ENCODE measurements around the gene CDH8. TPM values are rescaled to one million over a fixed set of nuclear protein-coding genes. Genes with fewer than 3 reads are reported as not detected.
"Not testable (repeated sequence)": the region's sequence is repeated elsewhere in the genome, so short reads cannot be mapped to it uniquely, and the experiment has no call there.

CDH8 gene
- total RNA-seq, 1 donor from 2014 or later, result not detected

GRCh38 chr16:61936522-61936921, 99.7 kb downstream of the CDH8 start:
- DNase-seq (ENCODE audit: low spot score in 2 of 2), result no peak
- intact Hi-C loops (cut with DNase I), result no loop called here
- TF ChIP-seq, protein P1, sequence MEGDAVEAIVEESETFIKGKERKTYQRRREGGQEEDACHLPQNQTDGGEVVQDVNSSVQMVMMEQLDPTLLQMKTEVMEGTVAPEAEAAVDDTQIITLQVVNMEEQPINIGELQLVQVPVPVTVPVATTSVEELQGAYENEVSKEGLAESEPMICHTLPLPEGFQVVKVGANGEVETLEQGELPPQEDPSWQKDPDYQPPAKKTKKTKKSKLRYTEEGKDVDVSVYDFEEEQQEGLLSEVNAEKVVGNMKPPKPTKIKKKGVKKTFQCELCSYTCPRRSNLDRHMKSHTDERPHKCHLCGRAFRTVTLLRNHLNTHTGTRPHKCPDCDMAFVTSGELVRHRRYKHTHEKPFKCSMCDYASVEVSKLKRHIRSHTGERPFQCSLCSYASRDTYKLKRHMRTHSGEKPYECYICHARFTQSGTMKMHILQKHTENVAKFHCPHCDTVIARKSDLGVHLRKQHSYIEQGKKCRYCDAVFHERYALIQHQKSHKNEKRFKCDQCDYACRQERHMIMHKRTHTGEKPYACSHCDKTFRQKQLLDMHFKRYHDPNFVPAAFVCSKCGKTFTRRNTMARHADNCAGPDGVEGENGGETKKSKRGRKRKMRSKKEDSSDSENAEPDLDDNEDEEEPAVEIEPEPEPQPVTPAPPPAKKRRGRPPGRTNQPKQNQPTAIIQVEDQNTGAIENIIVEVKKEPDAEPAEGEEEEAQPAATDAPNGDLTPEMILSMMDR (IDR thresholded peaks at IDR 0.05), result no peak
- no peak overlapping the region for H3K4me3 ChIP-seq
- no peaks in the 10 kb centered on the region for H3K4me1 ChIP-seq
- no peak overlapping the region for H3K27ac ChIP-seq
- H3K9me3 ChIP-seq, result no peaks in the 10 kb centered on the region
- no peaks in the 10 kb centered on the region for H3K27me3 ChIP-seq
- no peaks in the 10 kb centered on the region for H3K36me3 ChIP-seq

GRCh38 chr16:61934601-61935000, 101.6 kb downstream of the CDH8 start:
- intact Hi-C loops (cut with DNase I), result no loop called here

GRCh38 chr16:61929776-61930175, 106.5 kb downstream of the CDH8 start:
- no peaks in the 10 kb centered on the region for H3K36me3 ChIP-seq
- intact Hi-C loops (cut with DNase I), result no loop called here

More at GRCh38 chr16:61934601-61935000, 101.6 kb downstream of the CDH8 start:
- no peak overlapping the region for H3K4me3 ChIP-seq
- TF ChIP-seq, protein P1 (IDR thresholded peaks at IDR 0.05), result no peak
- no peaks in the 10 kb centered on the region for H3K9me3 ChIP-seq
- no peaks in the 10 kb centered on the region for H3K36me3 ChIP-seq
- DNase-seq (ENCODE audit: low spot score in 2 of 2), result no peak
- no peaks in the 10 kb centered on the region for H3K4me1 ChIP-seq
- H3K27ac ChIP-seq, result no peak overlapping the region
- no peaks in the 10 kb centered on the region for H3K27me3 ChIP-seq

DNA sequence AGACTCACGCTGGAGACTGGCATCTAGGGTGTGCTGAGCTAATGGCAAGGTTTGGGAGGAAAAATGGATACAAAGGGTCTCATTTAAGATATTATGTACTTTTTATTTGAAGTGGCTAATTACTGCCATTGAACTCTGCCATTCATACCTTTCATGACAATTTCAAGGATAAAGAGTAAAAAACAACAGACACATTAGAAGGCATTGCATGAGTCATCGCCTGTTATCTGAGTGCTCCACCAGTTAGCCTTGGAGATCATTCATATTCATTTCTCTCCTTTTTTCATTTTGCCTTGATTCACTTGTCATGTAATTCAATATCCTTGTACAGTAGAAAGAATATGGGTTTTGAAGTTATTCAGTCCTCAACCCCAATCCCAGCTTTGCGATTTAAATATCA, 109.5 kb downstream of the CDH8 start:
- Histone ChIP-seq H3K4me1 (no peaks in the 10 kb centered on the region), H3K27me3 (no peaks in the 10 kb centered on the region), H3K9me3 (no peaks in the 10 kb centered on the region), H3K4me3 (no peak overlapping the region), H3K27ac (no peak overlapping the region), H3K36me3 (no peaks in the 10 kb centered on the region)
- no peak for DNase-seq (ENCODE audit: low spot score in 2 of 2)
- intact Hi-C loops (cut with DNase I), result no loop called here
- TF ChIP-seq, protein P1 (IDR thresholded peaks at IDR 0.05), result no peak

More at GRCh38 chr16:61929776-61930175, 106.5 kb downstream of the CDH8 start:
- no peaks in the 10 kb centered on the region for H3K27me3 ChIP-seq
- TF ChIP-seq, protein P1 (IDR thresholded peaks at IDR 0.05), result no peak
- H3K4me1 ChIP-seq, result no peaks in the 10 kb centered on the region
- H3K27ac ChIP-seq, result no peak overlapping the region
- no peaks in the 10 kb centered on the region for H3K9me3 ChIP-seq
- DNase-seq (ENCODE audit: low spot score in 2 of 2), result no peak
- H3K4me3 ChIP-seq, result no peak overlapping the region

GRCh38 chr16:61923629-61924028, 112.6 kb downstream of the CDH8 start:
- DNase-seq (ENCODE audit: low spot score in 2 of 2), result no peak
- Histone ChIP-seq H3K36me3 (no peaks in the 10 kb centered on the region), H3K27ac (no peak overlapping the region), H3K4me1 (no peaks in the 10 kb centered on the region), H3K27me3 (no peaks in the 10 kb centered on the region), H3K9me3 (no peaks in the 10 kb centered on the region), H3K4me3 (no peak overlapping the region)
- intact Hi-C loops (cut with DNase I), result no loop called here
- TF ChIP-seq, protein P1 (IDR thresholded peaks at IDR 0.05), result no peak

GRCh38 chr16:61921373-61921772, 114.9 kb downstream of the CDH8 start:
- intact Hi-C loops (cut with DNase I), result no loop called here
- TF ChIP-seq, protein P1 (IDR thresholded peaks at IDR 0.05), result no peak
- DNase-seq (ENCODE audit: low spot score in 2 of 2), result no peak

GRCh38 chr16:61917865-61918826, 118.1 kb downstream of the CDH8 start:
- H3K4me1 ChIP-seq; H3K36me3 ChIP-seq; intact Hi-C loops (cut with DNase I); H3K4me3 ChIP-seq; DNase-seq (ENCODE audit: low spot score in 2 of 2); H3K9me3 ChIP-seq; H3K27me3 ChIP-seq; H3K27ac ChIP-seq: not testable (repeated sequence)

More at GRCh38 chr16:61921373-61921772, 114.9 kb downstream of the CDH8 start:
- Histone ChIP-seq H3K36me3 (no peaks in the 10 kb centered on the region), H3K27me3 (no peaks in the 10 kb centered on the region), H3K9me3 (no peaks in the 10 kb centered on the region), H3K4me3 (no peak overlapping the region), H3K27ac (no peak overlapping the region), H3K4me1 (no peaks in the 10 kb centered on the region)

All from ascending aorta (tissue), 2 donors.